Stimulated activated CD8-positive, alpha-beta memory T cell treated with anti-CD3 and anti-CD28 coated beads, Interleukin-2, amount 100 ng/mL, for 1 hour (primary cell): ENCODE data around the gene ZNF516.

Source experiments
- DNase-seq, 2 donors: peaks; one replicate each; pipeline ENCODE4 v3.0.0-alpha.2; 2020; ENCODE audit warnings: low read depth in 2 of 2

Gene ZNF516

GRCh38 chr18:76455003-76455676 lies 39.9 kb downstream of the ZNF516 start:
- DNase-seq = no peak

DNA sequence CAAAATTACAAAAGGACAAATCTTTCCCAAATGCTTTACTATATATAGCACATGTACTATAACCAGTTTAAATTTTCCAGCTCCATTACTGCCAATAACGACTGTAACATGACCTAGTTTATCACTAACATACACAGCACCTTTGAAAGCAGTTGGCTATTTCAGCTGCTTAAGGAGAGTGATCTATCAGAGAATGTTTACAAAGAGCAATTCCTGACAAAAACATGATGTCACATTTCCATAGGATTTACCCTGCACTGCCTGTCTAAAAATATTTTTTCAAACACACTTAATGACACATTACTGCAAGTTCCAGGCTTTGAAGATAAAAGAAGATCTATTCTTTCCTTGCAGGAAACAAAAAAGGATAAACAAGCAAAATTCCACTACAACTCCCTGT lies 40.6 kb downstream of the ZNF516 start:
- no peak for DNase-seq

- DNase-seq = no peak
These were observed 41.1 kb downstream of the ZNF516 start for GRCh38 chr18:76453932-76454331.

DNA sequence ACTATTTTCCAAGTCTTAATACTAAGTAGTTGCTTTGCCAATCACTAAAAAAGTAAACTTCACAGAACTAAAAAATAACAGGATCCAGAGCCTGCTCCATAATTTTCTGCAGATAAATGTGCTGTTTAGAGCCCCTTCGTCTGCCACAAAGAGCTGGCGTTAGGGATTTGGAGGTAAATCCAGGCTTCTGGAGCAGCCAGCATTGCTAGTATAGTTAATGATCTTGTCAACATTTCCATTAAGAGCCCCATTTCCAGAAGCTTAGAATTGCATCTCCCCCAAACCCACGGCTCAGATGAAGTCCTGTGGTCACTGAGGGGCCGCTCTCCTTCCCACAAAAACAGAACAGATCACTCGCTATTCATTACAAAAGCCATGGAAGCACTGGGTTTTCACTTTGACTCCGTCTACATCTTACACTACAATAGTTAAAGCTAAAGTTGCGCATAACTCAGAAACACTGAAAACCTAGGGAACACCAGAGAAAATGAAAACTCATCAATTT lies 41.9 kb downstream of the ZNF516 start:
- no peak for DNase-seq

DNA sequence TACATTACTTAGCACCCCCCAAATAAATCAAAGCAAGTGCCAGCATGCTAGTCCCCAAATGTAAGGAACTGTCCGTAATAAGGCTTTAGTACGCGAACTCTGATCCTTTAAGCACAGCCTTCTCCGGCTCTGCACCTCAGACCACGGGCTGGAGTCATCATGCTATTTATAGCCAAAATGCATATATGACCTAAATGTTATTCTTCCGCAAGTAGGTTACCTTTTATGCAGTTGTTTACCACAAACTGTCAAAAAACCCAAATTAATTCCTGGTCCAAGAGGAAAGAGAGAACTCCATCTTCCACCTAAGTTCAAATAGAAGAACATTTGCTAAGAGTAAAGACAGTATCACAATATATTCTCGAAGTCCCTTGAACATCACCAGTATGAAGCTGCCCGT lies 42.7 kb downstream of the ZNF516 start:
- no peak for DNase-seq

GRCh38 chr18:76451396-76452331 lies 43.4 kb downstream of the ZNF516 start:
- DNase-seq = no peak

GRCh38 chr18:76450452-76451395 lies 44.3 kb downstream of the ZNF516 start:
- DNase-seq = no peak

GRCh38 chr18:76449111-76449453 lies 46.0 kb downstream of the ZNF516 start:
- DNase-seq = no peak

DNA sequence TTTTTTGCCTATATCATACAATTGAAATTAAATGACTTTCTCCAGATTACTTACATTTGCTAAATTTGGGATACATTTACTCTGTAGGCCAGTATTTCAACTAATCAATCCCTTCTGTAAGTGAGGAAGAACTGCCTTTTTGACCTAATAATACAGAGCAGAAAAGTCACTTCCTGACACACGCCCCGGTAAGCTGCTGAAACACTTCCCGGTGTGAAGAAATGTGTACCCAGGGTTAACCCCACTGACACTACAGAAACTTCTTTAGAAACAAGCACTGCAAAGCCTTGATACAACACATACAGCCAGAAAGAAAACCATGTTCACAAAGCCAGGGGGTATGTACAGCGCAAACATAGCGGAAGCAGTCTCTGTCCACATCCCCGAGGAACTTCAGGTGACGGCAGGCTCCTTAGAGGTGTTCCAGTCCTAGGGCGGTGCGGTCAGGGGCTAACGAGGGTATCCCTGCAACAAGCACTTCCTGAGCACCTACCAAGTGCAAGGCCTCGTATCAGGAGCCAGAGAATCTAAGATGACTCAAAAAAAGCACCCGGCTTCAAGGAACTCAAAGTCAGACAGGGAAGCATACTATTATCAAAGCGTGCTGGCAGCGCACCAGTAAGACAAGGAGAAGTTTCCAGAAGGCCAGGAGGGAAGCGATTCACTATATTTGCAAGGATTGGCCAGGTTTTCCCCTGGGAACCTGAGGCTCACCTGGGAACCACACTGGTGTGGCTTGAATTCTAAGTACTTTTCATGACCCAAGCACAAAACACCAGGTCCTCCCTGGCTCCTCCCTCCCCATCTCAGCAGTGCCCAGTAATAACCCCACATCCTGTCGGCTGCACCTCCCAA lies 46.6 kb downstream of the ZNF516 start:
- no peak for DNase-seq

- DNase-seq = no peak
These were observed 47.7 kb downstream of the ZNF516 start for GRCh38 chr18:76447258-76447890.

DNA sequence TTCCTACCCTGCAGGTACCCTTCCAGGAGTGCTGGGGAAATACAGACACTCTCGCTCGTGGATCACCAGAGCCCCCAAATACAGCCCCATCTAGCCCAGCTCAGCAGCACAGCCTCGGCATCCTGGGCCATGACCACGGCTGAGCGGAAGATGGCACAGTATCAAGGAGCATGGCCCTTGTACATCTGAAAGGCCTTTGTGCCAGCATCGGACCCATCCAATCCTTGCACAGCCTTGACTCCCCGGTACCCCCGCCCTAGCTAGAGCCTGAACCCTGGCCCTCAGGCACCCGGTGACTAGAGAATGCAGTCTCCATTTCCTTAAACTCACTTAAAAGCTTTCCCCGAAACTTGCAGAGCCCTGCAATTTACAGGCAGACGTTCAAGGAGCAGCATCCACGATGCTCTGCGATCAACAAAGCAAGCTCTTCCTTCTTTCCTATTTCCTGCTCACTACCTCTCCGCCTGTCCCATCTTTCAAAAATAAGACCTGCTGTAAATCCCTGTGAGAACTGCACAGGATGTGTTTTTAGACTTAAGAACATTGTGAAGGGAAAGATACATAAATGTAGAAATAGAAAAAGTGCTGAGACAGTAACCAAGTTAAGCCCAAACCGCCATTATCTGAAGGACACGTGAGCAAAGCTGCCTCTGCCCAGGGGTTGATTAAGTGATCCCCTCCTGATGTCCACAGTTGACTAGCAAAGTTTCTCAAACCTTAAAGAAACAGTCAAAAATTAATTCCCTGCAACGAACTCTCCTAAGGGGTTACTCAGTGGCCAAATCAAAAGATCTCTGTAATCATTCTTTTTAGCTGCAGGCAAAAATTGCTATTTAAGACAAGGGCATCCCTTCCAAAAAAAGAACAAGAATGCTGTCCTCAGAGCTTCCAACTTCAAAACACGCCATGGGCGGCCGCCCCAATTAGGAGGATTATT lies 48.5 kb downstream of the ZNF516 start:
- DNase-seq = no peak

- DNase-seq = no peak
These were observed 49.3 kb downstream of the ZNF516 start for GRCh38 chr18:76445741-76446232.

DNA sequence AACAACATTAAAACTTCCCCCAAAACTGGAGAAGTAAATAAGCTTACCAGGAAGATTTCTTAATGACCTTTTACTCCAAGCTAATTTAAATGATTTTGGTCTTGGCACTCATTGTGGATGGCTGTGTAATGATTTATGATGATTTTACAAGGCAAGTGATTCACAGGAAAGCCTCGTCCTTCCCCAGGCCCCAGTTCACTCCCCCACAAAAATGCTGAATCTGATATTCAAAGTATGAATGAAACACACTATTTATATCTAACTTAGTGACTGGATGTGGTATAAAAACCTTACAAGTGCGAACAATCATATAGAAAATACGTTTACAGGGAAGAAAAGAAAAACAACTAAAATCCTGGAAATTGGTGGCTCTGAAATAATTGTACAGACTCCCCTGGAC lies 49.8 kb downstream of the ZNF516 start:
- DNase-seq = no peak

GRCh38 chr18:76444446-76445105 lies 50.5 kb downstream of the ZNF516 start:
- no peak for DNase-seq

- DNase-seq = no peak
These were observed 51.3 kb downstream of the ZNF516 start for GRCh38 chr18:76443519-76444445.

GRCh38 chr18:76442413-76443171 lies 52.5 kb downstream of the ZNF516 start:
- DNase-seq = no peak
